Activated CD4-positive, alpha-beta T cell treated with anti-CD3 and anti-CD28 coated beads for 36 hours (primary cell): ENCODE data around the gene LTBP1. TPM values are rescaled to one million over a fixed set of nuclear protein-coding genes. Genes with fewer than 3 reads are reported as not detected.

Source experiments
- ATAC-seq: fragments of 200-7000 bp; cut with Tn5 transposase; one replicate; pipeline ENCODE4 v1.10.0; 2021; ENCODE audit warnings: mild to moderate bottlenecking, moderate library complexity
- CTCF ChIA-PET: fragments of 350-600 bp; sonication (Branson Sonifier 250); formaldehyde crosslinking; loops from one replicate; lab custom pipeline; 2021; ENCODE audit warnings: antibody characterized with exemption; lab: Charles Lee
- POLR2A ChIA-PET: fragments of 350-600 bp; sonication (Branson Sonifier 250); formaldehyde crosslinking; loops from one replicate; lab custom pipeline; 2021; ENCODE audit warnings: antibody characterized with exemption, inconsistent platforms; lab: Charles Lee
- DNase-seq: peaks from one replicate; pipeline ENCODE4 v3.0.0-alpha.2; 2020
- H3K27ac Mint-ChIP-seq: one replicate; pipeline ENCODE4 v1.8.0; 2021; ENCODE audit warnings: mixed read lengths
- H3K27me3 Mint-ChIP-seq: one replicate; pipeline ENCODE4 v1.8.0; 2021; ENCODE audit warnings: mixed read lengths
- H3K36me3 Mint-ChIP-seq: one replicate; pipeline ENCODE4 v1.8.0; 2021; ENCODE audit warnings: low read depth, mixed read lengths
- H3K4me1 Mint-ChIP-seq: one replicate; pipeline ENCODE4 v1.8.0; 2021; ENCODE audit warnings: mixed read lengths
- H3K4me3 Mint-ChIP-seq: one replicate; pipeline ENCODE4 v1.8.0; 2021; ENCODE audit warnings: mild to moderate bottlenecking, moderate library complexity, mixed read lengths
- H3K9me3 Mint-ChIP-seq: one replicate; pipeline ENCODE4 v1.8.0; 2021; ENCODE audit warnings: low read depth, mixed read lengths
- intact Hi-C, 2 experiments: fragments of 100-400 bp; cut with DNase I in 1 of 2; cut with micrococcal nuclease in 1 of 2; formaldehyde crosslinking; loops; one replicate each; pipeline versions ENCODE4 v1.14.2 to v1.15.1; 2022 to 2024; cut with DNase I, micrococcal nuclease
- total RNA-seq, 2 experiments: library from RNA; stranded (reverse); gene quantifications; one replicate each; pipeline ENCODE4 v1.2.3, GENCODE V29; 2021

LTBP1 gene
- total RNA-seq, 2 experiments from 2014 or later: 0.14 to 0.26 TPM

- no peak overlapping the region for H3K4me3 Mint-ChIP-seq
- ATAC-seq (no peak), DNase-seq (no peak)
- CTCF ChIA-PET: interaction anchor here (0.8 kb wide), 1 partner anchor 232 kb away, joined by 3 read pairs; no protein-coding TSS in a partner anchor
- H3K27me3 Mint-ChIP-seq: peaks cover 4% of the 10 kb centered on the region
- no peak overlapping the region for H3K27ac Mint-ChIP-seq
- H3K9me3 Mint-ChIP-seq: no peaks in the 10 kb centered on the region
- POLR2A ChIA-PET: no interaction called here
- no peaks in the 10 kb centered on the region for H3K4me1 Mint-ChIP-seq
- no peaks in the 10 kb centered on the region for H3K36me3 Mint-ChIP-seq
- intact Hi-C loops: no loop called here
Observed at GRCh38 chr2:33139949-33140348, 193.2 kb downstream of the LTBP1 start.

GRCh38 chr2:33141476-33141875 is 194.7 kb downstream of the LTBP1 start:
- Mint-ChIP-seq H3K36me3 (no peaks in the 10 kb centered on the region), H3K27ac (no peak overlapping the region), H3K4me3 (no peak overlapping the region), H3K4me1 (no peaks in the 10 kb centered on the region), H3K27me3 (peaks cover 4% of the 10 kb centered on the region), H3K9me3 (no peaks in the 10 kb centered on the region)
- intact Hi-C loops: no loop called here
- CTCF ChIA-PET: interaction anchor here (0.6 kb wide), 1 partner anchor 113 kb away, joined by 3 read pairs; no protein-coding TSS in a partner anchor
- ATAC-seq: no peak
- POLR2A ChIA-PET: interaction anchor here (0.7 kb wide), 1 partner anchor 43 kb away, joined by 4 read pairs; no protein-coding TSS in a partner anchor
- no peak for DNase-seq

GRCh38 chr2:33142810-33143209 is 196.1 kb downstream of the LTBP1 start:
- DNase-seq (no peak), ATAC-seq (no peak)
- Mint-ChIP-seq H3K36me3 (no peaks in the 10 kb centered on the region), H3K4me3 (no peak overlapping the region), H3K9me3 (no peaks in the 10 kb centered on the region), H3K4me1 (no peaks in the 10 kb centered on the region), H3K27ac (no peak overlapping the region), H3K27me3 (peaks cover 6% of the 10 kb centered on the region)
- intact Hi-C loops: no loop called here
- POLR2A ChIA-PET: no interaction called here
- CTCF ChIA-PET: no interaction called here

- Mint-ChIP-seq H3K4me1 (no peaks in the 10 kb centered on the region), H3K27me3 (peaks cover 6% of the 10 kb centered on the region), H3K36me3 (no peaks in the 10 kb centered on the region), H3K9me3 (no peaks in the 10 kb centered on the region), H3K27ac (no peak overlapping the region), H3K4me3 (no peak overlapping the region)
- ChIA-PET CTCF (interaction anchor here (0.6 kb wide), 1 partner anchor 235 kb away, joined by 3 read pairs; no protein-coding TSS in a partner anchor), POLR2A (no interaction called here)
- DNase-seq (no peak), ATAC-seq (no peak)
- intact Hi-C loops: no loop called here
Observed at GRCh38 chr2:33144243-33144642, 197.5 kb downstream of the LTBP1 start.

- H3K36me3 Mint-ChIP-seq: no peaks in the 10 kb centered on the region
- peaks cover 6% of the 10 kb centered on the region for H3K27me3 Mint-ChIP-seq
- no peaks in the 10 kb centered on the region for H3K4me1 Mint-ChIP-seq
- no peak overlapping the region for H3K4me3 Mint-ChIP-seq
- H3K27ac Mint-ChIP-seq: no peak overlapping the region
- intact Hi-C loops: no loop called here
- ChIA-PET CTCF (no interaction called here), POLR2A (no interaction called here)
- H3K9me3 Mint-ChIP-seq: no peaks in the 10 kb centered on the region
- DNase-seq (no peak), ATAC-seq (no peak)
Observed at GRCh38 chr2:33145459-33145858, 198.7 kb downstream of the LTBP1 start.

GRCh38 chr2:33146102-33146501 is 199.3 kb downstream of the LTBP1 start:
- no peaks in the 10 kb centered on the region for H3K36me3 Mint-ChIP-seq
- no peak for ATAC-seq

GRCh38 chr2:33153008-33153407 is 206.3 kb downstream of the LTBP1 start:
- H3K4me1 Mint-ChIP-seq: no peaks in the 10 kb centered on the region
- intact Hi-C loops: no loop called here
- ChIA-PET CTCF (no interaction called here), POLR2A (no interaction called here)
- H3K9me3 Mint-ChIP-seq: no peaks in the 10 kb centered on the region
- H3K4me3 Mint-ChIP-seq: no peak overlapping the region
- H3K36me3 Mint-ChIP-seq: no peaks in the 10 kb centered on the region
- ATAC-seq (no peak), DNase-seq (no peak)
- no peak overlapping the region for H3K27ac Mint-ChIP-seq
- peaks cover 4% of the 10 kb centered on the region for H3K27me3 Mint-ChIP-seq

More at GRCh38 chr2:33146102-33146501, 199.3 kb downstream of the LTBP1 start:
- Mint-ChIP-seq H3K27me3 (peaks cover 6% of the 10 kb centered on the region), H3K4me3 (no peak overlapping the region), H3K4me1 (no peaks in the 10 kb centered on the region), H3K27ac (no peak overlapping the region), H3K9me3 (no peaks in the 10 kb centered on the region)
- CTCF ChIA-PET: interaction anchor here (0.7 kb wide), 1 partner anchor 329 kb away, joined by 3 read pairs; no protein-coding TSS in a partner anchor
- DNase-seq: no peak
- POLR2A ChIA-PET: no interaction called here
- intact Hi-C loops: no loop called here

GRCh38 chr2:33158482-33159003 is 211.8 kb downstream of the LTBP1 start:
- H3K36me3 Mint-ChIP-seq: no peaks in the 10 kb centered on the region
- no peaks in the 10 kb centered on the region for H3K9me3 Mint-ChIP-seq
- no peaks in the 10 kb centered on the region for H3K4me1 Mint-ChIP-seq
- no peak for ATAC-seq
- no peak for DNase-seq
- no peak overlapping the region for H3K27ac Mint-ChIP-seq
- H3K27me3 Mint-ChIP-seq: no peaks in the 10 kb centered on the region
- intact Hi-C loops: no loop called here
- H3K4me3 Mint-ChIP-seq: no peak overlapping the region
- ChIA-PET CTCF (no interaction called here), POLR2A (no interaction called here)

GRCh38 chr2:33160191-33160590 is 213.4 kb downstream of the LTBP1 start:
- DNase-seq (no peak), ATAC-seq (no peak)
- CTCF ChIA-PET: interaction anchor here (0.6 to 1.1 kb wide), 2 partner anchors 126 to 212 kb away, joined by 3 read pairs; no protein-coding TSS in a partner anchor
- no peaks in the 10 kb centered on the region for H3K9me3 Mint-ChIP-seq
- no peak overlapping the region for H3K27ac Mint-ChIP-seq
- no peaks in the 10 kb centered on the region for H3K36me3 Mint-ChIP-seq
- intact Hi-C loops: no loop called here
- H3K4me1 Mint-ChIP-seq: no peaks in the 10 kb centered on the region
- POLR2A ChIA-PET: no interaction called here
- H3K27me3 Mint-ChIP-seq: peaks cover 2% of the 10 kb centered on the region
- no peak overlapping the region for H3K4me3 Mint-ChIP-seq

- Mint-ChIP-seq H3K4me1 (no peaks in the 10 kb centered on the region), H3K27me3 (peaks cover 7% of the 10 kb centered on the region), H3K27ac (no peak overlapping the region), H3K36me3 (no peaks in the 10 kb centered on the region), H3K9me3 (no peaks in the 10 kb centered on the region), H3K4me3 (no peak overlapping the region)
- no peak for DNase-seq
- no peak for ATAC-seq
- intact Hi-C loops: no loop called here
- ChIA-PET CTCF (no interaction called here), POLR2A (no interaction called here)
Observed at GRCh38 chr2:33166287-33166881, 219.6 kb downstream of the LTBP1 start.

- CTCF ChIA-PET: no interaction called here
- no peak overlapping the region for H3K27ac Mint-ChIP-seq
- H3K4me1 Mint-ChIP-seq: no peaks in the 10 kb centered on the region
- no peaks in the 10 kb centered on the region for H3K36me3 Mint-ChIP-seq
- intact Hi-C loops: no loop called here
- no peaks in the 10 kb centered on the region for H3K9me3 Mint-ChIP-seq
- peaks cover 7% of the 10 kb centered on the region for H3K27me3 Mint-ChIP-seq
- ATAC-seq (no peak), DNase-seq (no peak)
- no peak overlapping the region for H3K4me3 Mint-ChIP-seq
- POLR2A ChIA-PET: no interaction called here
Observed at GRCh38 chr2:33167622-33168245, 221.0 kb downstream of the LTBP1 start.

- Mint-ChIP-seq H3K9me3 (no peaks in the 10 kb centered on the region), H3K4me3 (no peak overlapping the region), H3K27me3 (peaks cover 7% of the 10 kb centered on the region), H3K4me1 (no peaks in the 10 kb centered on the region), H3K27ac (no peak overlapping the region), H3K36me3 (no peaks in the 10 kb centered on the region)
- intact Hi-C loops: no loop called here
- no peak for ATAC-seq
- POLR2A ChIA-PET: no interaction called here
- DNase-seq: no peak
- CTCF ChIA-PET: no interaction called here
Observed at GRCh38 chr2:33168425-33168824, 221.7 kb downstream of the LTBP1 start.
